Retinal pigment epithelial cell (primary cell): Measurements from ENCODE around the gene ZNF846.
"Not testable (repeated sequence)": the region's sequence is repeated elsewhere in the genome, so short reads cannot be mapped to it uniquely, and the experiment has no call there.

ENCODE experiments used
- DNase-seq: peaks from one replicate; pipeline ENCODE4 v3.0.0-alpha.2; 2010; ENCODE audit warnings: low read depth
- H3K4me3 ChIP-seq: 2 replicates; pipeline ENCODE4 v1.5.1; 2011; ENCODE audit warnings: mild to moderate bottlenecking, low read length, control low read depth, moderate library complexity
- CTCF ChIP-seq: conservative IDR thresholded peaks from 2 replicates; pipeline ENCODE4 v1.5.1; 2011; ENCODE audit warnings: low read depth, low read length, control low read depth, inconsistent platforms

ZNF846 gene

GRCh38 chr19:9799162-9799561 lies 30.6 kb upstream of the ZNF846 start:
- no peak for DNase-seq
- TF ChIP-seq CTCF: no peak

GRCh38 chr19:9797871-9798270 lies 29.3 kb upstream of the ZNF846 start:
- no peak for DNase-seq
- H3K4me3 ChIP-seq: no peak overlapping the region
- TF ChIP-seq CTCF: no peak

More at GRCh38 chr19:9799162-9799561, 30.6 kb upstream of the ZNF846 start:
- H3K4me3 ChIP-seq: no peak overlapping the region

GRCh38 chr19:9796113-9796773 lies 27.7 kb upstream of the ZNF846 start:
- TF ChIP-seq CTCF: peak; percentile 94
- no peak overlapping the region for H3K4me3 ChIP-seq
- DNase-seq: peak; percentile 71

GRCh38 chr19:9793071-9793591 lies 24.6 kb upstream of the ZNF846 start:
- no peak for TF ChIP-seq CTCF
- H3K4me3 ChIP-seq: peak overlapping the region; percentile 77
- DNase-seq: no peak

- no peak for TF ChIP-seq CTCF
- H3K4me3 ChIP-seq: peak overlapping the region; percentile 77
- DNase-seq: peak; percentile 83
Measured at GRCh38 chr19:9792206-9793070, 23.9 kb upstream of the ZNF846 start.

- TF ChIP-seq CTCF: no peak
- peak; percentile 82 for DNase-seq
- peak overlapping the region; percentile 71 for H3K4me3 ChIP-seq
Measured at GRCh38 chr19:9791552-9792205, 23.1 kb upstream of the ZNF846 start.

GRCh38 chr19:9791073-9791367 lies 22.5 kb upstream of the ZNF846 start:
- DNase-seq: not testable (repeated sequence)
- H3K4me3 ChIP-seq: peak overlapping the region; percentile 55

- not testable (repeated sequence) for H3K4me3 ChIP-seq, DNase-seq
Measured at GRCh38 chr19:9789579-9789978, 21.0 kb upstream of the ZNF846 start.
